HG03432 (cell line): Measurements from ENCODE around the gene MYL6.
A peak's percentile ranks its signal among the peaks of the same experiment; 100 is the strongest.

Experiments
- ATAC-seq: cut with Tn5 transposase; IDR thresholded peaks from one replicate; pipeline ENCODE4 v1.9.1; 2021; ENCODE audit warnings: mild to moderate bottlenecking, moderate library complexity; ENCODE audit not compliant: unreplicated experiment

MYL6 gene

GRCh38 chr12:56129206-56129941 lies 28.8 kb upstream of the MYL6 start:
- ATAC-seq: peak; percentile 38

- ATAC-seq: no peak
These were observed 28.1 kb upstream of the MYL6 start for GRCh38 chr12:56129942-56130495.

- no peak for ATAC-seq
These were observed 27.3 kb upstream of the MYL6 start for GRCh38 chr12:56130876-56131275.

GRCh38 chr12:56134897-56135296 lies 23.3 kb upstream of the MYL6 start:
- ATAC-seq: no peak

GRCh38 chr12:56137853-56138571 lies 20.1 kb upstream of the MYL6 start:
- no peak for ATAC-seq

GRCh38 chr12:56141946-56142784 lies 16.0 kb upstream of the MYL6 start:
- ATAC-seq: no peak

GRCh38 chr12:56143217-56143616 lies 14.9 kb upstream of the MYL6 start:
- ATAC-seq: no peak

GRCh38 chr12:56143870-56144269 lies 14.3 kb upstream of the MYL6 start:
- no peak for ATAC-seq

GRCh38 chr12:56145217-56145616 lies 12.9 kb upstream of the MYL6 start:
- no peak for ATAC-seq

GRCh38 chr12:56146492-56147460 lies 11.4 kb upstream of the MYL6 start:
- ATAC-seq: no peak

- no peak for ATAC-seq
These were observed 7.6 kb upstream of the MYL6 start for GRCh38 chr12:56150563-56150962.

- peak; percentile 47 for ATAC-seq
These were observed 6.5 kb upstream of the MYL6 start for GRCh38 chr12:56151672-56152131.

- ATAC-seq: peak; percentile 89
These were observed 5.9 kb upstream of the MYL6 start, which contains the start of gene MYL6B for GRCh38 chr12:56152132-56152755. MYL6B (plus strand) TSS chr12:56152587; CDS start chr12:56153919, 1,332 bp downstream.

- no peak for ATAC-seq
These were observed 5.1 kb upstream of the MYL6 start for GRCh38 chr12:56152756-56153677.

GRCh38 chr12:56153678-56154065 lies 4.5 kb upstream of the MYL6 start:
- ATAC-seq: no peak

- no peak for ATAC-seq
These were observed 3.9 kb upstream of the MYL6 start for GRCh38 chr12:56154246-56154771.

- ATAC-seq: no peak
These were observed 3.3 kb upstream of the MYL6 start for GRCh38 chr12:56154818-56155217.

GRCh38 chr12:56155256-56155845 lies 2.8 kb upstream of the MYL6 start:
- no peak for ATAC-seq
